ENCODE data around the gene RASGEF1B. TPM values are rescaled to one million over a fixed set of nuclear protein-coding genes. Genes with fewer than 3 reads are reported as not detected.

The RASGEF1B gene
- total RNA-seq, 2 donors from 2014 or later = 6.3 to 8.5 TPM

DNA sequence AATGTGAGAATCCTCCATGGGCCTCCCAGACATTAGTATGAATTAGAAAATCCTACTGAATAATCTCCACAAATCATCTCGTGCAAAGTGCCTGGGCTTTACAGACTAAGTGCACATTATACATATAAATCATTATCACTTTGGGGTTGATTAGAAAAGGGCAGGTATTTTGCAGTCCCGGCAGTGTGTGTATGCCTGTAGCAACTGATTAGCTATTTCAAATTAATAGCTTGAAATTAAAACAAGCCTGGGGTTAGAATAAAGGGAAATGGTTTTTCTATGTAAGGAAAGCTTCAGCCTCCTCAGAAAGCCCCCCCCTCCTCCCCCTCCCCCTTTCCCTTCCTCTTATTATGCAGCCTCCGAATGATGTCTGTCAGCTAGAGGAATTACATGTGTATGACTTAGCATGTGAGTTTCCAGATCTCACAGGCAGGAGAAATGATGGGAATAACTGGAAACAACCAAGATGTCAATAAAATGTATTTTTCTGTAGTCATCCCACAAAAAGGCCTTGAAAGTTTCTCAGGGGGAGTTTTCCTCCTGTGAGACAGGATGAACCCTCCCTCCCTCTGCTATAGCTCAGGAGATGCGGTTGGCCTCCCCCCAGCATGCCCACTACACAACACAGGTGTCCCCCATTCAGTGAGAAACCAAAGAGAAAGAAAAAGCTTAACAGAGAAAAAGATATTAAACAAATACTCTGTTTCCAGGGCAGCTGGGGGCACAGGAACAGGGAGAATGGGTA, 41.2 kb upstream of the RASGEF1B start:
- TF ChIP-seq, protein P1, sequence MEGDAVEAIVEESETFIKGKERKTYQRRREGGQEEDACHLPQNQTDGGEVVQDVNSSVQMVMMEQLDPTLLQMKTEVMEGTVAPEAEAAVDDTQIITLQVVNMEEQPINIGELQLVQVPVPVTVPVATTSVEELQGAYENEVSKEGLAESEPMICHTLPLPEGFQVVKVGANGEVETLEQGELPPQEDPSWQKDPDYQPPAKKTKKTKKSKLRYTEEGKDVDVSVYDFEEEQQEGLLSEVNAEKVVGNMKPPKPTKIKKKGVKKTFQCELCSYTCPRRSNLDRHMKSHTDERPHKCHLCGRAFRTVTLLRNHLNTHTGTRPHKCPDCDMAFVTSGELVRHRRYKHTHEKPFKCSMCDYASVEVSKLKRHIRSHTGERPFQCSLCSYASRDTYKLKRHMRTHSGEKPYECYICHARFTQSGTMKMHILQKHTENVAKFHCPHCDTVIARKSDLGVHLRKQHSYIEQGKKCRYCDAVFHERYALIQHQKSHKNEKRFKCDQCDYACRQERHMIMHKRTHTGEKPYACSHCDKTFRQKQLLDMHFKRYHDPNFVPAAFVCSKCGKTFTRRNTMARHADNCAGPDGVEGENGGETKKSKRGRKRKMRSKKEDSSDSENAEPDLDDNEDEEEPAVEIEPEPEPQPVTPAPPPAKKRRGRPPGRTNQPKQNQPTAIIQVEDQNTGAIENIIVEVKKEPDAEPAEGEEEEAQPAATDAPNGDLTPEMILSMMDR (IDR thresholded peaks at IDR 0.05) = no peak
- no peaks in the 10 kb centered on the region for H3K9me3 ChIP-seq
- DNase-seq (ENCODE audit: low spot score) = no peak
- no peak overlapping the region for H3K4me3 ChIP-seq
- no peak overlapping the region for H3K27ac ChIP-seq
- H3K36me3 ChIP-seq = no peaks in the 10 kb centered on the region
- no peaks in the 10 kb centered on the region for H3K27me3 ChIP-seq
- peaks cover 0 to 7% of the 10 kb centered on the region in 2 donors for H3K4me1 ChIP-seq

DNA sequence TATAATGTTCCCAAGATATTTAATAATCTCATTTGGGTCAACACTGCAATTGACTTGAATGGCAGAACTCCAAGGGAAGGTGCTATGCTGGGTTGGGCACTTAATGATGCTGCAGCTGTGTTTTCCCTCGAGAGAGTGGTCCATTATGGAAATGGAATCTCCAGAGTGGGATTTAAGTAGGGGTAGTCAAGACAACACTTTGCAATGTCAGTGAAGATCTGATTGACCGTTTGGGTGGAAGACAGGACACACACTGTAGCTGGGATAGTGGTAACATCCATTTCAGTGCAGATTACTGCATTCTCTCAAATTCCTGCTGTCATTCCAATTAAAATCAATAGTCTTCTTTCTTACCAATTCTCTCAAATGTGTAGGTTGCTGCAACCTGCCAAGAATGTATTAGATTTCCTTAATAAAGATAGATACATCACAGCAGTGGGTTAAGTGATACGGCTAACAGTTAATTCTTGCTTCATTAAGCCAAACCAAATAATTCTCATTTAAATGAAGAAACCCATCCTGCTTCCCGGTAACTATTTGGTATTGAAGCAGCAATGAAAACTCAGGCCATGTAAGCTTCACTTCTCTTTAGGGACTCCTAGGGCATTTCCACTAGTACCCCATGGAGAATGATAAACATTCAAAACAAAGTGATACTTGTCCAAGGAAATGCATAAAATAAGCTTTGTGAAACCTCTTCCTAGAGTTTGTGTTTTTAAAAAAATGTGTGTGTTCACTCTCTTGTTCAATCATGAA, 40.5 kb upstream of the RASGEF1B start:
- Histone ChIP-seq H3K4me1 (peaks cover 0 to 7% of the 10 kb centered on the region in 2 donors), H3K9me3 (no peaks in the 10 kb centered on the region), H3K4me3 (no peak overlapping the region), H3K36me3 (no peaks in the 10 kb centered on the region), H3K27me3 (no peaks in the 10 kb centered on the region), H3K27ac (no peak overlapping the region)
- no peak for DNase-seq (ENCODE audit: low spot score)
- TF ChIP-seq, protein P1 (IDR thresholded peaks at IDR 0.05) = no peak

DNA sequence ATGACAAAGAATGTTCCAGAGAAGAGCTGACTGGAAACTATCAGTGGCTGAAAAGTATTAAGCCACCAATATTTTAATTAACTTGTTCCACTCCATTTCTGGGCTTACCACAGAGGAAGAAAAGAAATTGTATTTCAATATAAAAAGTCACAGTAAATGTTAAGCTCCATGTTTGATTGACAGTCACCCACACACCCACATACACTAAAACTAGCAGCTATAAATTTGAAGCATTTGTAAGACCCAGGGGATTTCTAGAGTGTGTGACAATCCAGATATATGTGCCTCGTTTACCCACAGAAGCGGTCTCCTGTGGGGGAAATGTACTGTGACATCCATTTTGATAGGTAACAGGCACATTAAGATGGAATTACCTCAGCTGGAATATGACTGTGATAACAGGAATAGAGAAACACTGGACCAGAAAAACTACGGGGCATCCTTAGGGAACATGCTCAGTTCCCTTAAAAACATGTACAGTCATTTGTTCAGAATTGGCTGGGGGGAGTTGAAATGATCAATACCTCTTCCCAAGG, 39.0 kb upstream of the RASGEF1B start:
- Histone ChIP-seq H3K27me3 (no peaks in the 10 kb centered on the region), H3K9me3 (no peaks in the 10 kb centered on the region), H3K36me3 (no peaks in the 10 kb centered on the region), H3K4me1 (peaks cover 0 to 7% of the 10 kb centered on the region in 2 donors), H3K27ac (no peak overlapping the region), H3K4me3 (no peak overlapping the region)
- no peak for DNase-seq (ENCODE audit: low spot score)
- TF ChIP-seq, protein P1 (IDR thresholded peaks at IDR 0.05) = no peak

DNA sequence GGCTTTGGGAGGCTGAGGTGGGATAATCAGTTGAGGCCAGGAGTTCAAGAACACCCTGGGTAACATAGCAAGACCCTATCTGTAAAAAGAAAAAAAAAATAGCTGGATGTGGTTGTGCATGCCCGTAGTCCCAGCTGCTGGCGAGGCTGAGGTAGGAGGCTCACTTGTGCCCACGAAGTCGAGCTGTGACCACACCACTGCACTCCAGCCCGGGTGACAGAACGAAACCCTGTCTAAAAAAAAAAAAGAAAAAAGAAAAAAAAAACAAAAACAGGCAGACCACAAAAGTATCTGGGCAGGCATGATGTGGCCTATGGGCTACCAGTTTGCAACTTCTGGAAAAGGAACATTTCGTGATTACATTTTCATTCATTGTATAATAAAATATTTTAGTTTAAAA, 38.1 kb upstream of the RASGEF1B start:
- Histone ChIP-seq H3K27me3 (no peaks in the 10 kb centered on the region), H3K9me3 (no peaks in the 10 kb centered on the region), H3K27ac (no peak overlapping the region), H3K4me3 (no peak overlapping the region), H3K4me1 (peaks cover 0 to 8% of the 10 kb centered on the region in 2 donors), H3K36me3 (no peaks in the 10 kb centered on the region)
- TF ChIP-seq, protein P1 (IDR thresholded peaks at IDR 0.05) = no peak
- DNase-seq (ENCODE audit: low spot score) = no peak

DNA sequence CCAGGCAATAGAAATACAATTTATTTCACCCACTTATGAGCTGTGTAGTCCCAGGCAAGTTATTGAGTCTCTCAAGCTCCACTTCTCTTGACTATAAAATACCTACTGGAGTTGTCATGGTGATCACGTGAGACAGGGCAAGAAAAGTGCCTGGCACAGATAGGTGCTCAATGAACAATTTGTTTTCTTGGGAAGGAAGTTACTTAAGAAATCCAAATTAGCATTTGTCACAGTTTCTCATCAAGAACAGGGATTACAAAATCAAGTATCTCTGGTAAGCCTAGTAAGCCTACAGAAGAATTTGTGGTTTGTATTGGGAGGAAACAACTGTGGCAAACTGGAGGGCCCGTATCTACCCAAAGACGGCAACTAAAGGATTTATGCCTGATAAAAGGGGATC, 37.5 kb upstream of the RASGEF1B start:
- TF ChIP-seq, protein P1 (IDR thresholded peaks at IDR 0.05) = no peak
- Histone ChIP-seq H3K36me3 (no peaks in the 10 kb centered on the region), H3K9me3 (no peaks in the 10 kb centered on the region), H3K27ac (no peak overlapping the region), H3K4me1 (peaks cover 0 to 13% of the 10 kb centered on the region in 2 donors), H3K4me3 (no peak overlapping the region), H3K27me3 (no peaks in the 10 kb centered on the region)
- DNase-seq (ENCODE audit: low spot score) = no peak
